ENCODE measurements around the gene SULT2B1.
"Not testable (repeated sequence)": the region's sequence is repeated elsewhere in the genome, so short reads cannot be mapped to it uniquely, and the experiment has no call there.

Gene SULT2B1

GRCh38 chr19:48624791-48625723 lies 73.1 kb downstream of the SULT2B1 start:
- no peak for DNase-seq

- no peak for DNase-seq
These were observed 73.9 kb downstream of the SULT2B1 start for GRCh38 chr19:48625891-48626327.

GRCh38 chr19:48627201-48627864 lies 75.4 kb downstream of the SULT2B1 start:
- no peak for DNase-seq

GRCh38 chr19:48627865-48628314 lies 75.9 kb downstream of the SULT2B1 start:
- DNase-seq = no peak

GRCh38 chr19:48628486-48629296 lies 76.7 kb downstream of the SULT2B1 start:
- no peak for DNase-seq

GRCh38 chr19:48629297-48629598 lies 77.3 kb downstream of the SULT2B1 start:
- no peak for DNase-seq

- no peak for DNase-seq
These were observed 77.8 kb downstream of the SULT2B1 start for GRCh38 chr19:48629599-48630295.

- DNase-seq = no peak
These were observed 78.5 kb downstream of the SULT2B1 start for GRCh38 chr19:48630296-48631063.

GRCh38 chr19:48631225-48631624 lies 79.3 kb downstream of the SULT2B1 start:
- DNase-seq = no peak

GRCh38 chr19:48632286-48632685 lies 80.3 kb downstream of the SULT2B1 start:
- not testable (repeated sequence) for DNase-seq

GRCh38 chr19:48632692-48633147 lies 80.7 kb downstream of the SULT2B1 start:
- no peak for DNase-seq

GRCh38 chr19:48633148-48634035 lies 81.4 kb downstream of the SULT2B1 start:
- no peak for DNase-seq

GRCh38 chr19:48634036-48634342 lies 82.0 kb downstream of the SULT2B1 start:
- DNase-seq = no peak

- peak; percentile 91 to 96 for DNase-seq
These were observed 82.7 kb downstream of the SULT2B1 start for GRCh38 chr19:48634424-48635262.

GRCh38 chr19:48635263-48635965 lies 83.4 kb downstream of the SULT2B1 start:
- DNase-seq = peak; percentile 69 to 81

GRCh38 chr19:48635966-48636858 lies 84.2 kb downstream of the SULT2B1 start:
- DNase-seq = no peak

- DNase-seq = no peak
These were observed 85.0 kb downstream of the SULT2B1 start, which contains the start of gene DBP for GRCh38 chr19:48636859-48637448. DBP (minus strand) TSS chr19:48637379; CDS start chr19:48636994, 385 bp downstream.

Measured in stimulated activated CD4-positive, alpha-beta T cell treated with anti-CD3 and anti-CD28 coated beads, Interleukin-4, amount 100 ng/mL, for 4 hours (primary cell).